ENCODE measurements around the gene WDR88. TPM values are rescaled to one million over a fixed set of nuclear protein-coding genes. Genes with fewer than 3 reads are reported as not detected.

WDR88 gene
- total RNA-seq, 4 donors from 2014 or later: not detected

DNA sequence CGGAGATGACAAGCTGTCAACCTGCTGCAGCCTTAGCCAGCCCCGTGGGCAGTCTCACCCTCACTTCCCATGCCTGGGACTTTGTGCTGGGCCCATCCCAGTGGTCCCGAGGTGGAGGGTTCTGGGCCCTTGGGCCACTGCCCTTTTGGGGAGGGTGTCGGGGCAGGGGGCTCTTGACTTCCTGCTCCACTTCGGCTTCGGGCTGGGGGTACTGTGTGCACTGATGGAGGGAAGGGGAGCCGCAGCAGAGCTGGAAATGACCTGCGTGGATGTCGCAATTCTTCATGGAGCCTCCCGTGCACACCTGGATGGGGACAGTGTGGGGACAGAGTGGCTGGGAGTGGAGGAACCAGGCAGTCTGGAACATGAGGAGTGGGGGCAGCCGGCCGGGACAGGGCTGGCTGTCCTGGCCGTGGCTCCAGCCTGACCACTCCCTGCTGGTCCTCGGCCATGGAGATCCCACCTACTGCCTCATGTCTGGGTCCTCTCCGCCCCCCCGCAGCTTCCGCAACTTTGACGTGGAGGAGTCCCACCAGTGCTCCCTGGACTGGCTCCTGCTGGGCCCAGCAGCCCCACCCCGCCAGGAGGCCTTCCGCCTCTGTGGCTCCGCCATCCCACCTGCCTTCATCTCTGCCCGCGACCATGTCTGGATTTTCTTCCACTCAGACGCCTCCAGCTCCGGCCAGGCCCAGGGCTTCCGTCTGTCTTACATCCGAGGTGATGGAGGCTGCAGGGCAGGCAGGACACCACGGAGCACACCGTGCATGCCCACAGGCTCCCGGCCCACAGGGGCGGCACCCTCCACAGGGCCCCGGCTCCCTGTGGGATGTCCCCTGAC, 72.4 kb downstream of the WDR88 start:
- Histone ChIP-seq H3K27ac (no peak overlapping the region), H3K27me3 (no peaks in the 10 kb centered on the region), H3K36me3 (peaks cover 48% of the 10 kb centered on the region), H3K4me3 (no peak overlapping the region), H3K9me3 (no peaks in the 10 kb centered on the region), H3K4me1 (no peaks in the 10 kb centered on the region)
- TF ChIP-seq POLR2AphosphoS5 (IDR thresholded peaks at IDR 0.05) (no peak), EP300 (IDR thresholded peaks at IDR 0.05) (no peak), CTCF (IDR thresholded peaks at IDR 0.05) (no peak), POLR2A (IDR thresholded peaks at IDR 0.05) (no peak)
- no peak for DNase-seq (ENCODE audit: low spot score in 2 of 2)
- WGBS: 96% methylated on average over 26 of the region's 32 CpGs

DNA sequence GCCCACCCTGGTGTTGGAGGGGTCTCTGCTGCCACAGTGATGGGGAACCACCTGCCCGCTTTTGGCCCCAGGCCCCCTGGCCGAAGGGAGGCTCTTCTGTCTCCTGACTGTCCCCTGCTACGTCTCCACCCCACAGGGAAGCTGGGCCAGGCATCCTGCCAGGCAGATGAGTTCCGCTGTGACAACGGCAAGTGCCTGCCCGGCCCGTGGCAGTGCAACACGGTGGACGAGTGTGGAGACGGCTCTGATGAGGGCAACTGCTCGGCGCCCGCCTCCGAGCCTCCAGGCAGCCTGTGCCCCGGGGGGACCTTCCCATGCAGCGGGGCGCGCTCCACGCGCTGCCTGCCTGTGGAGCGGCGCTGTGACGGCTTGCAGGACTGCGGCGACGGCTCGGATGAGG, 73.2 kb downstream of the WDR88 start:
- no peak overlapping the region for H3K27ac ChIP-seq
- no peaks in the 10 kb centered on the region for H3K9me3 ChIP-seq
- no peaks in the 10 kb centered on the region for H3K4me1 ChIP-seq
- TF ChIP-seq POLR2A (IDR thresholded peaks at IDR 0.05): no peak
- no peak for TF ChIP-seq EP300 (IDR thresholded peaks at IDR 0.05)
- no peak for TF ChIP-seq CTCF (IDR thresholded peaks at IDR 0.05)
- TF ChIP-seq POLR2AphosphoS5 (IDR thresholded peaks at IDR 0.05): no peak
- WGBS: no CpG with 5 or more reads among the region's 27 CpGs
- no peak overlapping the region for H3K4me3 ChIP-seq
- no peaks in the 10 kb centered on the region for H3K27me3 ChIP-seq
- no peak for DNase-seq (ENCODE audit: low spot score in 2 of 2)
- peaks cover 48% of the 10 kb centered on the region for H3K36me3 ChIP-seq

GRCh38 chr19:33205531-33206260, 73.8 kb downstream of the WDR88 start:
- no peak for DNase-seq (ENCODE audit: low spot score in 2 of 2)
- Histone ChIP-seq H3K27ac (no peak overlapping the region), H3K4me3 (no peak overlapping the region), H3K4me1 (no peaks in the 10 kb centered on the region), H3K9me3 (no peaks in the 10 kb centered on the region), H3K27me3 (no peaks in the 10 kb centered on the region), H3K36me3 (peaks cover 48% of the 10 kb centered on the region)
- WGBS: 94% methylated on average over 28 of the region's 64 CpGs
- no peak for TF ChIP-seq POLR2A (IDR thresholded peaks at IDR 0.05)
- TF ChIP-seq POLR2AphosphoS5 (IDR thresholded peaks at IDR 0.05): no peak
- no peak for TF ChIP-seq EP300 (IDR thresholded peaks at IDR 0.05)
- no peak for TF ChIP-seq CTCF (IDR thresholded peaks at IDR 0.05)

DNA sequence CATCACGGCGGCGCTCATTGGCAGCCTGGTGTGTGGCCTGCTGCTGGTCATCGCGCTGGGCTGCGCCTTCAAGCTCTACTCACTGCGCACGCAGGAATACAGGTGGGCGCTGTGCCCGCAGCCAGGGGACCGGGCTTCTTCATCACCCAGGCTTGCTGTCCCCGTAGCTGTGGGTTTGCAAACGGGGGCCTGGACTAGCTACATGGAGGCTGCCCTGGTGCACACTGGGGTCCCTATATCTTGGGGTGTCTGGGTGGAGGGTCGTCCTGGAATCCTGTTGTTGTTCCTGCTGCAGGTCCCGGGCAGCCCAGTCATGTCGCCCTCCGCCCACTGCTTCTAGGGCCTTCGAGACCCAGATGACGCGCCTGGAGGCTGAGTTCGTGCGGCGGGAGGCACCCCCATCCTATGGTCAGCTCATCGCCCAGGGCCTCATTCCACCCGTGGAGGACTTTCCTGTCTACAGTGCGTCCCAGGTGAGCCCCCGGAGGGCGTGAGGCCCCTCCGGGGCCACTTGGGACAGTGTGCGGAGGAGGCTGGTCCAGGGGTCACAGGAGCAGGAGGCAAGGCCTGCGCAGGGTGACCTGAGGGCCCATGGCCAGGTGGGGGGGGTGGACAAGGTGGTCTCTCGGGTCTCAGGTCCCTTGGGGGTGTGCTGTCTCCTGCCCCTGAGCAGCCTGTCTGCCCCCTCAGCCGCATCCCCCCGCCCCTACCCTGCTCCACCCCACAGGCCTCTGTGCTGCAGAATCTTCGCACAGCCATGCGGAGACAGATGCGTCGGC, 74.5 kb downstream of the WDR88 start:
- H3K36me3 ChIP-seq: peaks cover 48% of the 10 kb centered on the region
- DNase-seq (ENCODE audit: low spot score in 2 of 2): no peak
- H3K27me3 ChIP-seq: no peaks in the 10 kb centered on the region
- no peak overlapping the region for H3K4me3 ChIP-seq
- H3K4me1 ChIP-seq: no peaks in the 10 kb centered on the region
- TF ChIP-seq POLR2A (IDR thresholded peaks at IDR 0.05): no peak
- no peak for TF ChIP-seq EP300 (IDR thresholded peaks at IDR 0.05)
- TF ChIP-seq CTCF (IDR thresholded peaks at IDR 0.05): no peak
- no peak for TF ChIP-seq POLR2AphosphoS5 (IDR thresholded peaks at IDR 0.05)
- no peaks in the 10 kb centered on the region for H3K9me3 ChIP-seq
- 92% methylated on average over 17 of the region's 38 CpGs for WGBS
- no peak overlapping the region for H3K27ac ChIP-seq

All from suprapubic skin (tissue), 4 donors.